Measurements from ENCODE around the gene ZNF207.

ZNF207 gene

DNA sequence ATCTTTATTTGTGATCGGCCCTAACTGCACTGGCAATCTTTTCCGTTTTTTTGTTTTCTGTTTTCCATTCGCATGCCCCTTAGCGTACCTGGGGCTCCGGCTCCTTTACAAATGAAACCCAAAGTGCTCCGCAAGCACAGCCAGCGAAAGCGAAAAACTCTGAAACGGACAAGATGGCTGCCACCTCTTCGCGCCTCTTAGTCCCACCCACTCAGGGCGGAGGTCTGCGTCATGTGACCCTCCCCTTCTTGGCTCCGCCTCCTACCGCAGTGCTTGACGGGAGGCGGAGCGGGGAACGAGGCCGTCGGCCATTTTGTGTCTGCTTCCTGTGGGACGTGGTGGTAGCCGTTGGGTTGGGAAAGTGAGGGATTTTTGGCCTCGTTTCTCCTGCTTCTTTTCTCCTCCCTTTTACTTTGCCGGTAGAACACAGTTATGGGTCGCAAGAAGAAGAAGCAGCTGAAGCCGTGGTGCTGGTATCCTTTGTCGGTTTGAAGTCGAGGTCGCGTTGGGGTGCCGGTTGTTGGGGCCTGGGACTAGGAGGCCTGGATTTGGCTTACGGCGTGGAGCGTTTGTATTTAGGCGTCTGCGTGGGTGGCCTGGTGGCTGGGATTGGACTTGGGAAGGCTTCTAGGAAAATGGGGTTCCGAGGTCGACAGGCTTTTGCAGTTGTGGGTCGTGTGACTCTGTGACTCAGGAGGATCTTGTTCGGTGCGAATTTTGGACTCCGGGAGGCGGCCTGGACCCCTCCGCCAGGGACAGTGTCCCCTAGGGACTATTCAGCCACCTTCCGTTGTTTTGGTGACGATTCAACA lies at the start of gene ZNF207:
Gene ZNF207, plus strand, starts transcription at position 304 of the 812 bp plus-strand sequence. Its CDS starts 129 bp downstream, at position 433.
- FAIRE-seq (no peak), DNase-seq (ENCODE audit: insufficient read length, low spot score) (peak; percentile 60)
- TF ChIP-seq, protein P1, sequence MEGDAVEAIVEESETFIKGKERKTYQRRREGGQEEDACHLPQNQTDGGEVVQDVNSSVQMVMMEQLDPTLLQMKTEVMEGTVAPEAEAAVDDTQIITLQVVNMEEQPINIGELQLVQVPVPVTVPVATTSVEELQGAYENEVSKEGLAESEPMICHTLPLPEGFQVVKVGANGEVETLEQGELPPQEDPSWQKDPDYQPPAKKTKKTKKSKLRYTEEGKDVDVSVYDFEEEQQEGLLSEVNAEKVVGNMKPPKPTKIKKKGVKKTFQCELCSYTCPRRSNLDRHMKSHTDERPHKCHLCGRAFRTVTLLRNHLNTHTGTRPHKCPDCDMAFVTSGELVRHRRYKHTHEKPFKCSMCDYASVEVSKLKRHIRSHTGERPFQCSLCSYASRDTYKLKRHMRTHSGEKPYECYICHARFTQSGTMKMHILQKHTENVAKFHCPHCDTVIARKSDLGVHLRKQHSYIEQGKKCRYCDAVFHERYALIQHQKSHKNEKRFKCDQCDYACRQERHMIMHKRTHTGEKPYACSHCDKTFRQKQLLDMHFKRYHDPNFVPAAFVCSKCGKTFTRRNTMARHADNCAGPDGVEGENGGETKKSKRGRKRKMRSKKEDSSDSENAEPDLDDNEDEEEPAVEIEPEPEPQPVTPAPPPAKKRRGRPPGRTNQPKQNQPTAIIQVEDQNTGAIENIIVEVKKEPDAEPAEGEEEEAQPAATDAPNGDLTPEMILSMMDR (IDR thresholded peaks at IDR 0.05; ENCODE audit: insufficient read depth, missing control alignments): no peak

DNA sequence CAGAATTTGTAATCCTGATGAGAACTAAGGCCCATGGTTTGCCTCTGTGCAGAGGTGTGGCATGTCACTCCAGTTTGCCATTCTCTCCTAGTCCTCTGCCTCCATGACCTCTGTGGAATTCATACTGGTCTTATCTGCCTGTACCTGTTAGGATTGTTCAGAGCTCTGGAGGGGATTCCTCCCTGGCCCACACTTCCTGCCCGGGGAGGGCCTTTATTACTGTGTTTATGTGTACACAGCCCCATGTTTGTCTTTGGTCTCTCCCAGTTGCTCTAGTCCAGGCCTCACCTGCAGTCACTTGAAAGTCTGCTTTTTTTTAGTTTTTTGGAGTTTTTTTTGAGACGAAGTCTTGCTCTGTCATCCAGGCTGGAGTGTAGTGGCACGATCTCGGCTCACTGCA lies 47.9 kb upstream of the ZNF207 start:
- DNase-seq (ENCODE audit: insufficient read length, low spot score) (no peak), FAIRE-seq (no peak)
- TF ChIP-seq, protein P1 (IDR thresholded peaks at IDR 0.05; ENCODE audit: insufficient read depth, missing control alignments): no peak

DNA sequence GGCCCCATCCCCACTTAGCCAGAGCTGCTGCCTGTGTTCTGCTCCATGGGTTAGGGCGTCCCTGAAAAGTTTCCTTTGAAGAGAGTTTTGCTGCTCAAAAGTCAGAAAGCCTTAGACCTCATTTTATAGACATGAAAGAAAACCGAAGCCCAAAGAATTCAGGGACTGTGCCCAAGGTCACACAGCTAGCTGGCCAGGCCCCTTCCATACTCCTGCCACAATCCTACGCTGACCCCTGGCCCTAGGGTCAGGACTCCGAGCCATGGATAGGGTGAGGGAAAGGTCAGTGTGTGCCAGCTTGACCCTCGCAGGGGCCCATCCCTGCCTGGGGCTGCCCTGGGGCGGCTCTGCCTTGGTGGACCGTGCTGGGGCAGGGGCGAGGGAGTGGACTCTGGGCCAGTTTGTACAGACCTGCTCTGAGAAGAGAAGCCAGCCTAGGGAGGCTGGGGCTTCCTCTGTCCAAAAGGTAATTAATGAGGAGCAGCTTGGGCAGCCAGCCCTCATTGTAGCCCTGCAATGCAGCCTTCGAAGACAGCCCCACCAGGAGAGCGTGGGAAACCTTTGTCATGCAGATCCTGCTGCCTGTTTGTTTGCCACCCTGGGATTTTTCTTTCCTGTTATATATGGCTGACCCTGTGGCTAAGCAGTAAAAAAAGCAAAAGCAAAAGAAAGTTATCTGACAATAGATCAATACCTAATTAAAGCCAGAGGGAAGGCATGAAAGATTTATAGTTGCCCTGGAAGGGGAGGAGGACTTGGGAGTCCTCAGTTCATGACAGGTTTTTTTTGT lies 46.9 kb upstream of the ZNF207 start:
- FAIRE-seq (no peak), DNase-seq (ENCODE audit: insufficient read length, low spot score) (no peak)
- TF ChIP-seq, protein P1 (IDR thresholded peaks at IDR 0.05; ENCODE audit: insufficient read depth, missing control alignments): no peak

DNA sequence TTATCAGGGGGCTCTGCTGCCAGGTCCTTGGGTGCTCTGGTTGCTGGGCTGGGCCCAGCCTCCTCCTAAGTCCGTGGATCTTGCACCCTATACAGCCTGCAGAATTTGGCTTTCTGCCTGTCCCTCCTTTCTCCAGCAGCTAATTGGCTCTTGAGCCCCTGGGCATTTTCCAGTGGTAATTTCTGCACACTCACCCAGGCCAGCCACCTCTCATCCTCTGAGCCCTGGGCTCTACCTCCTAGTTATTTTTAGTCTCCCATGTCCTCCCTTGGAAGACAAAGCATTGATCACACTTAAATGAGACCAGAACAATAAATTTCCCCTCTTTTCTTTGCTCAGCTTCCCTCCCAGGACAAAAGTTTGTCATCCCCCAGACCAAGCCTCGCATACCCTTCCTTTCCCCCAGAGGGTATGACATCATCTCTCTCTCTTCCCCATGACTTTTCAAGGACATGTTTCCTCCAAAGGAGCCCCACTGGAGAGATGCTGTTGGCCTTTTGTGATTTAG lies 46.1 kb upstream of the ZNF207 start:
- no peak for FAIRE-seq
- TF ChIP-seq, protein P1 (IDR thresholded peaks at IDR 0.05; ENCODE audit: insufficient read depth, missing control alignments): no peak
- DNase-seq (ENCODE audit: insufficient read length, low spot score): no peak

DNA sequence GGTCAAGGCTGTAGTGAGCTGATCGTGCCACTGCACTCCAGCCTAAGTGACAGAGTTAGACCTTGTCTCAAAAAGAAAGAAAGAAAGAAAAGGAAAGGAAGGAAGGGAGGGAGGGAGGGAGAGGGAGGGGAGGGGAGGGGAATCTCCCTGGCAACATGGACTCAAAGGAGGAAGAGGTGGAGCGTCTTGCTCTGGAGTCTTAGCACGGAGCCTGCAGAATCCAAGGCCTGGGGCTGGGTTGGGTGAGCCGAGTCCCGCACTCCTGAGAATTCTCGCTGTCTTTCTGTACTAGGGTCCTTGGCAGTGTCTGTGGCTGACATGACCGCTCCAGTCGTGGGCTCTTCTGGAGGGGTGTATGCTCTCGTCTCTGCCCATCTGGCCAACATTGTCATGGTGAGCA lies 44.9 kb upstream of the ZNF207 start:
- FAIRE-seq: no peak
- DNase-seq (ENCODE audit: insufficient read length, low spot score): no peak
- TF ChIP-seq, protein P1 (IDR thresholded peaks at IDR 0.05; ENCODE audit: insufficient read depth, missing control alignments): no peak

DNA sequence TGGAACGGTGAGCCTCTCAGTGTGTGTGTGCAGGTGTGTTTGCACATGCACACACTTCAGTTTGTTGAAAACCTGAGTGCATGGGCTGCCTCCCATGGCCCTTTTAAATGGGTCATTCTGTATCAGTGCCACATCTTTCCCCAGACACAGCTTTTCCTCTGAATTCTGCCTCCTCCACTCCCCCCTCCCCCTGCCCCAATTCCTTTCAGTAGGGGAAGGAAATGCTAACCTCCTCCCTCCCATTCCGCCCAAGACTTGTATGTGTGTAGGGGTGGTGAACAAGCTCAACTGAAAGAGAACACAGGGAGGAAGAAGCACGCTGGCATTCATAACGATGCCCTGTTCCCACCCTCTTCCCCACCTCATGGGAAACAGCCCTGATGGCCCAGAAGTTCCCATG lies 42.3 kb upstream of the ZNF207 start:
- FAIRE-seq (no peak), DNase-seq (ENCODE audit: insufficient read length, low spot score) (no peak)
- TF ChIP-seq, protein P1 (IDR thresholded peaks at IDR 0.05; ENCODE audit: insufficient read depth, missing control alignments): no peak

Measured in D721Med (cell line).